Measurements from ENCODE around the gene ZEB1.
A peak's percentile ranks its signal among the peaks of the same experiment; 100 is the strongest.

The ZEB1 gene

GRCh38 chr10:31314256-31315150 lies 4.5 kb upstream of the ZEB1 start:
- DNase-seq = no peak
- no peak overlapping the region for H3K27ac ChIP-seq (ENCODE audit: low read depth, low read length)
- H3K79me1 ChIP-seq (ENCODE audit: low read length) = no peaks in the 10 kb centered on the region
- H3K4me2 ChIP-seq (ENCODE audit: low read length) = no peak overlapping the region
- no peaks in the 10 kb centered on the region for H3K4me1 ChIP-seq (ENCODE audit: control insufficient read depth, low read depth, low read length)
- no peak overlapping the region for H3K23ac ChIP-seq (ENCODE audit: low read length)
- H3K4ac ChIP-seq (ENCODE audit: low read depth, low read length) = no peak overlapping the region
- no peak overlapping the region for H3K4me3 ChIP-seq (ENCODE audit: low read length)
- H3K27me3 ChIP-seq (ENCODE audit: insufficient read depth, low read length, poor library complexity) = no peaks in the 10 kb centered on the region
- no CpG with 5 or more reads among the region's 8 CpGs for WGBS (ENCODE audit: extremely low coverage, insufficient coverage, low lambda C conversion rate)
- no peaks in the 10 kb centered on the region for H3K36me3 ChIP-seq (ENCODE audit: control insufficient read depth, insufficient read depth, low read length)
- no peak overlapping the region for H4K5ac ChIP-seq (ENCODE audit: low read length)
- no peak overlapping the region for H3K56ac ChIP-seq (ENCODE audit: low read length)
- no peak overlapping the region for H4K8ac ChIP-seq (ENCODE audit: low read depth, low read length)
- H2AK5ac ChIP-seq (ENCODE audit: low read length) = no peak overlapping the region
- no peak overlapping the region for H3K18ac ChIP-seq (ENCODE audit: low read length)
- H3K79me2 ChIP-seq (ENCODE audit: control insufficient read depth, insufficient read depth, low read length) = no peaks in the 10 kb centered on the region
- H2BK120ac ChIP-seq (ENCODE audit: low read depth, low read length) = no peak overlapping the region
- H2BK5ac ChIP-seq (ENCODE audit: low read length) = no peak overlapping the region
- H3K9ac ChIP-seq (ENCODE audit: low read length) = no peak overlapping the region
- H2BK15ac ChIP-seq (replicated peaks; ENCODE audit: low read depth) = no peak overlapping the region

- H3K4me3 ChIP-seq (ENCODE audit: low read length) = no peak overlapping the region
- H2AK5ac ChIP-seq (ENCODE audit: low read length) = no peak overlapping the region
- no peak overlapping the region for H4K8ac ChIP-seq (ENCODE audit: low read depth, low read length)
- H3K56ac ChIP-seq (ENCODE audit: low read length) = no peak overlapping the region
- H3K27me3 ChIP-seq (ENCODE audit: insufficient read depth, low read length, poor library complexity) = no peaks in the 10 kb centered on the region
- no peaks in the 10 kb centered on the region for H3K4me1 ChIP-seq (ENCODE audit: control insufficient read depth, low read depth, low read length)
- no peak overlapping the region for H4K5ac ChIP-seq (ENCODE audit: low read length)
- no CpG with 5 or more reads among the region's 4 CpGs for WGBS (ENCODE audit: extremely low coverage, insufficient coverage, low lambda C conversion rate)
- no peaks in the 10 kb centered on the region for H3K79me1 ChIP-seq (ENCODE audit: low read length)
- no peak overlapping the region for H3K23ac ChIP-seq (ENCODE audit: low read length)
- no peak overlapping the region for H2BK15ac ChIP-seq (replicated peaks; ENCODE audit: low read depth)
- H2BK120ac ChIP-seq (ENCODE audit: low read depth, low read length) = no peak overlapping the region
- DNase-seq = no peak
- H2BK5ac ChIP-seq (ENCODE audit: low read length) = no peak overlapping the region
- H3K18ac ChIP-seq (ENCODE audit: low read length) = no peak overlapping the region
- no peaks in the 10 kb centered on the region for H3K36me3 ChIP-seq (ENCODE audit: control insufficient read depth, insufficient read depth, low read length)
- H3K4ac ChIP-seq (ENCODE audit: low read depth, low read length) = no peak overlapping the region
- H3K4me2 ChIP-seq (ENCODE audit: low read length) = no peak overlapping the region
- H3K79me2 ChIP-seq (ENCODE audit: control insufficient read depth, insufficient read depth, low read length) = no peaks in the 10 kb centered on the region
- H3K27ac ChIP-seq (ENCODE audit: low read depth, low read length) = no peak overlapping the region
- no peak overlapping the region for H3K9ac ChIP-seq (ENCODE audit: low read length)
These were observed 3.6 kb upstream of the ZEB1 start for GRCh38 chr10:31315453-31315852.

DNA sequence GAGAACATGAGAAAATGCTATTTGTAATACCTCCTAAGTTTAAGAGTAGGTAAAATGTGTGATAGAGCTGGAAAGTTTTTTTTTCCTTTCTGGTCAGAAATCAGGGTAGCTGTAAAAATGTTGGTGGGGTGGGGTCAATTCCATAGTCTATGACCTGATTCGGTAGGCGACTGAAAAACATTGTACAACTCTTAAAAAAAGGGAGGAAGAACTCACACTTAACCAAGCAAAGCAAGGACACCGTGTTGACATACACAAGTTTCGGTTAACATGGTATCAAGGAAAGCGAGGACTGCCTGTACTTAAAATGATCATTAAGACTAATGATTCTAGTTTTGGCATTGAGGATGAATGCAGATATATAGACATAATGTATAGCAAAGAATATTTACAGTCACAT lies 1.8 kb upstream of the ZEB1 start:
- Histone ChIP-seq H3K9ac (ENCODE audit: low read length) (no peak overlapping the region), H3K56ac (ENCODE audit: low read length) (no peak overlapping the region)
- WGBS (ENCODE audit: extremely low coverage, insufficient coverage, low lambda C conversion rate) = no CpG with 5 or more reads among the region's 5 CpGs

GRCh38 chr10:31317652-31318381 lies 1.2 kb upstream of the ZEB1 start:
- Histone ChIP-seq H4K5ac (ENCODE audit: low read length) (no peak overlapping the region), H3K4me3 (ENCODE audit: low read length) (peak overlapping the region; percentile 91), H3K79me1 (ENCODE audit: low read length) (no peaks in the 10 kb centered on the region), H3K79me2 (ENCODE audit: control insufficient read depth, insufficient read depth, low read length) (no peaks in the 10 kb centered on the region), H2BK120ac (ENCODE audit: low read depth, low read length) (no peak overlapping the region), H3K27ac (ENCODE audit: low read depth, low read length) (no peak overlapping the region), H3K23ac (ENCODE audit: low read length) (no peak overlapping the region), H2BK5ac (ENCODE audit: low read length) (no peak overlapping the region), H3K36me3 (ENCODE audit: control insufficient read depth, insufficient read depth, low read length) (no peaks in the 10 kb centered on the region), H3K4me1 (ENCODE audit: control insufficient read depth, low read depth, low read length) (no peaks in the 10 kb centered on the region), H3K56ac (ENCODE audit: low read length) (peak overlapping the region; percentile 88), H3K18ac (ENCODE audit: low read length) (no peak overlapping the region), H3K9ac (ENCODE audit: low read length) (peak overlapping the region; percentile 84), H3K4me2 (ENCODE audit: low read length) (peak overlapping the region; percentile 92), H2BK15ac (replicated peaks; ENCODE audit: low read depth) (no peak overlapping the region), H3K4ac (ENCODE audit: low read depth, low read length) (no peak overlapping the region), H2AK5ac (ENCODE audit: low read length) (no peak overlapping the region), H3K27me3 (ENCODE audit: insufficient read depth, low read length, poor library complexity) (peaks cover 12% of the 10 kb centered on the region), H4K8ac (ENCODE audit: low read depth, low read length) (no peak overlapping the region)
- DNase-seq = no peak
- WGBS (ENCODE audit: extremely low coverage, insufficient coverage, low lambda C conversion rate) = no CpG with 5 or more reads among the region's 21 CpGs

More for the DNA sequence above, 1.8 kb upstream of the ZEB1 start:
- Histone ChIP-seq H3K4me1 (ENCODE audit: control insufficient read depth, low read depth, low read length) (no peaks in the 10 kb centered on the region), H3K4ac (ENCODE audit: low read depth, low read length) (no peak overlapping the region), H3K79me1 (ENCODE audit: low read length) (no peaks in the 10 kb centered on the region), H2BK15ac (replicated peaks; ENCODE audit: low read depth) (no peak overlapping the region), H3K18ac (ENCODE audit: low read length) (no peak overlapping the region), H3K4me3 (ENCODE audit: low read length) (no peak overlapping the region), H2BK120ac (ENCODE audit: low read depth, low read length) (no peak overlapping the region), H3K36me3 (ENCODE audit: control insufficient read depth, insufficient read depth, low read length) (no peaks in the 10 kb centered on the region), H3K4me2 (ENCODE audit: low read length) (no peak overlapping the region), H3K27ac (ENCODE audit: low read depth, low read length) (no peak overlapping the region), H4K8ac (ENCODE audit: low read depth, low read length) (no peak overlapping the region), H2BK5ac (ENCODE audit: low read length) (no peak overlapping the region), H2AK5ac (ENCODE audit: low read length) (no peak overlapping the region), H4K5ac (ENCODE audit: low read length) (no peak overlapping the region), H3K23ac (ENCODE audit: low read length) (no peak overlapping the region), H3K79me2 (ENCODE audit: control insufficient read depth, insufficient read depth, low read length) (no peaks in the 10 kb centered on the region), H3K27me3 (ENCODE audit: insufficient read depth, low read length, poor library complexity) (peaks cover 12% of the 10 kb centered on the region)
- DNase-seq = no peak

- Histone ChIP-seq H3K4me1 (ENCODE audit: control insufficient read depth, low read depth, low read length) (no peaks in the 10 kb centered on the region), H3K56ac (ENCODE audit: low read length) (peak overlapping the region; percentile 88), H3K9ac (ENCODE audit: low read length) (peak overlapping the region; percentile 84), H3K18ac (ENCODE audit: low read length) (peak overlapping the region; percentile 5), H3K23ac (ENCODE audit: low read length) (no peak overlapping the region), H2BK120ac (ENCODE audit: low read depth, low read length) (no peak overlapping the region), H2BK15ac (replicated peaks; ENCODE audit: low read depth) (no peak overlapping the region), H4K5ac (ENCODE audit: low read length) (no peak overlapping the region), H3K79me2 (ENCODE audit: control insufficient read depth, insufficient read depth, low read length) (no peaks in the 10 kb centered on the region), H3K27ac (ENCODE audit: low read depth, low read length) (no peak overlapping the region), H2BK5ac (ENCODE audit: low read length) (no peak overlapping the region), H3K36me3 (ENCODE audit: control insufficient read depth, insufficient read depth, low read length) (no peaks in the 10 kb centered on the region), H3K4me2 (ENCODE audit: low read length) (peak overlapping the region; percentile 92), H4K8ac (ENCODE audit: low read depth, low read length) (no peak overlapping the region), H3K4ac (ENCODE audit: low read depth, low read length) (no peak overlapping the region), H2AK5ac (ENCODE audit: low read length) (no peak overlapping the region), H3K79me1 (ENCODE audit: low read length) (no peaks in the 10 kb centered on the region), H3K4me3 (ENCODE audit: low read length) (peak overlapping the region; percentile 91), H3K27me3 (ENCODE audit: insufficient read depth, low read length, poor library complexity) (peaks cover 12% of the 10 kb centered on the region)
- DNase-seq = peak; percentile 60
- WGBS (ENCODE audit: extremely low coverage, insufficient coverage, low lambda C conversion rate) = no CpG with 5 or more reads among the region's 32 CpGs
These were observed 598 bp upstream of the ZEB1 start for GRCh38 chr10:31318382-31318853.
